Ascending aorta (tissue), 2 donors: ENCODE measurements around the gene ADAMTSL3. TPM values are rescaled to one million over a fixed set of nuclear protein-coding genes. Genes with fewer than 3 reads are reported as not detected.

Experiments used
- DNase-seq, 2 donors: peaks; one replicate each; pipeline ENCODE4 v3.0.0-alpha.2; 2019; ENCODE audit warnings: low spot score in 2 of 2
- H3K27ac ChIP-seq, 2 donors: fragments of 200-600 bp; sonication (generic); one replicate each; pipeline ENCODE4 v1.5.1; 2016 to 2017; ENCODE audit warnings: mild to moderate bottlenecking in 1 of 2
- H3K27me3 ChIP-seq: fragments of 200-600 bp; sonication (generic); one replicate; pipeline ENCODE4 v1.5.1; 2017
- H3K36me3 ChIP-seq, 2 donors: fragments of 200-600 bp; sonication (generic); one replicate each; pipeline ENCODE4 v1.5.1; 2016
- H3K4me1 ChIP-seq, 2 donors: fragments of 200-600 bp; sonication (generic); one replicate each; pipeline ENCODE4 v1.5.1; 2016 to 2017; ENCODE audit warnings: mild to moderate bottlenecking in 1 of 2
- H3K4me3 ChIP-seq, 2 donors: fragments of 200-600 bp; sonication (generic); one replicate each; pipeline ENCODE4 v1.5.1; 2016 to 2017; ENCODE audit warnings: mild to moderate bottlenecking in 1 of 2
- H3K9me3 ChIP-seq, 2 donors: fragments of 200-600 bp; sonication (generic); one replicate each; pipeline ENCODE4 v1.5.1; 2016
- intact Hi-C: fragments of 100-400 bp; cut with DNase I; formaldehyde crosslinking; loops from one replicate; pipeline ENCODE4 v1.15.1; 2023
- total RNA-seq: library from RNA; depleted of rRNA; stranded (reverse); fragments of >200 nt; gene quantifications from one replicate; pipeline ENCODE4 v1.1.0, GENCODE V29; 2016
- TF ChIP-seq, protein P1 (sequence below), 3 experiments: fragments of 200-600 bp in 2 of 3; fragments of 450-650 bp in 1 of 3; sonication (generic) in 2 of 3; IDR thresholded peaks; one replicate each; pipeline ENCODE4 v1.5.1; 2016 to 2019; ENCODE audit warnings: antibody characterized with exemption in 3 of 3, mild to moderate bottlenecking in 1 of 3, moderate library complexity in 1 of 3

ADAMTSL3 gene
- total RNA-seq, 1 donor from 2014 or later, result 28.1 TPM

DNA sequence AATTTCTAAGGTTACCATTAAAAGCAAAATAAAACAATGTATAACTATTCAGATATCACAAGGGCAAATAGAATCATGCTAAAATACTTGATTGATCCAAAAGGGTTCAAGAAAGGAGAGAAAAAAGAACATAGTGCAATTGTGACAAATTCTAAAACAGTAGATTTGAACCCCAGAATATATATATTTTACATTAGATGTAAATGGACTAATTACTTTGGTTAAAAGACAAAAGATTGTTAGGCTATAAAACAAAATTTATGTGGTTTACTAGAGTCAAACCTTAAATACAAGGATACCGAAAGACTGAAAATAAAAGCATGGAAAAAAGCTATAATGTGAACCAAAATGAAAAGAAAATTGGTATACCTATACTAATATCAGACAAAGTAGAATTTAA lies 129.3 kb downstream of the ADAMTSL3 start:
- Histone ChIP-seq H3K27me3 (no peaks in the 10 kb centered on the region), H3K4me3 (no peak overlapping the region), H3K36me3 (no peaks in the 10 kb centered on the region), H3K27ac (no peak overlapping the region), H3K9me3 (peaks cover 0 to 17% of the 10 kb centered on the region in 2 donors), H3K4me1 (no peaks in the 10 kb centered on the region)
- intact Hi-C loops, result no loop called here
- DNase-seq, result no peak
- TF ChIP-seq, protein P1, sequence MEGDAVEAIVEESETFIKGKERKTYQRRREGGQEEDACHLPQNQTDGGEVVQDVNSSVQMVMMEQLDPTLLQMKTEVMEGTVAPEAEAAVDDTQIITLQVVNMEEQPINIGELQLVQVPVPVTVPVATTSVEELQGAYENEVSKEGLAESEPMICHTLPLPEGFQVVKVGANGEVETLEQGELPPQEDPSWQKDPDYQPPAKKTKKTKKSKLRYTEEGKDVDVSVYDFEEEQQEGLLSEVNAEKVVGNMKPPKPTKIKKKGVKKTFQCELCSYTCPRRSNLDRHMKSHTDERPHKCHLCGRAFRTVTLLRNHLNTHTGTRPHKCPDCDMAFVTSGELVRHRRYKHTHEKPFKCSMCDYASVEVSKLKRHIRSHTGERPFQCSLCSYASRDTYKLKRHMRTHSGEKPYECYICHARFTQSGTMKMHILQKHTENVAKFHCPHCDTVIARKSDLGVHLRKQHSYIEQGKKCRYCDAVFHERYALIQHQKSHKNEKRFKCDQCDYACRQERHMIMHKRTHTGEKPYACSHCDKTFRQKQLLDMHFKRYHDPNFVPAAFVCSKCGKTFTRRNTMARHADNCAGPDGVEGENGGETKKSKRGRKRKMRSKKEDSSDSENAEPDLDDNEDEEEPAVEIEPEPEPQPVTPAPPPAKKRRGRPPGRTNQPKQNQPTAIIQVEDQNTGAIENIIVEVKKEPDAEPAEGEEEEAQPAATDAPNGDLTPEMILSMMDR (IDR thresholded peaks at IDR 0.05), result no peak

DNA sequence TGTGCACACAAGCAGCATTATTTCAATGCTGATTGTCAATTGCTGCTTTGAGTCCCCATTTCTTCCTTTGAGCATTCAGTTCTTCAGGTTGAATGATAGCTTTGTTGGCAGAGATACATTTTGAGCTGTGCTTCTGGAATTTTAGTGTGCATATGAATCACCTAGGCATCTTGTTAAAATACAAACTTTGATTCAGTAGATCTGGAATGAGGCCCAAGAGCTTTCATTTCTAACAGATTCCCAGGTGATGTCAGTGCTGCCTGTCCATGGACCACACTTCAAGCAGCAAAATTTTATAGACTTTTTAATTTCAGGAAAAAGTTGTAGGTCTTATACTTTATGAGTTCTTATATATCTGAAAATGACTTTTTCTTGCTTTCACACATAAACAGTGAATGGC lies 131.1 kb downstream of the ADAMTSL3 start:
- Histone ChIP-seq H3K4me3 (no peak overlapping the region), H3K27ac (no peak overlapping the region)

DNA sequence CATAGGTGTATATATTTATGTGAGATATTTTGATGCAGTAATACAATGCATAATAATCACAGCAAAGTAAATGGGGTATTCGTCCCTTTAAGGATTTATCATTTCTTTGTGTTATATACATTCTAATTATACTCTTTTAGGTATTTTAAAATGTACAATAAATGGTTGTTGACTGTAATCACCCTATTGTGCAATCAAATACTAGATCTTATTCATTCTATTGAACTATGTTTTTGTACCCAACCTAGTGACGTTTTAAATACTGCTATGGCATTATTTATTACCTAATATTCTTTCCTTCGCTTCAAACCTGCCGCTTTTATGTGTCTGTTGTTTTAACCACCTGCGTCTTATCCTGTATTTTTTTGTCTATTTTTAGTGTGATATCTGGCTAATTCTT lies 132.4 kb downstream of the ADAMTSL3 start:
- intact Hi-C loops, result no loop called here
- no peaks in the 10 kb centered on the region for H3K36me3 ChIP-seq
- peaks cover 0 to 12% of the 10 kb centered on the region in 2 donors for H3K9me3 ChIP-seq
- H3K4me1 ChIP-seq, result no peaks in the 10 kb centered on the region
- DNase-seq, result no peak
- no peak overlapping the region for H3K27ac ChIP-seq
- H3K4me3 ChIP-seq, result no peak overlapping the region
- TF ChIP-seq, protein P1 (IDR thresholded peaks at IDR 0.05), result no peak
- no peaks in the 10 kb centered on the region for H3K27me3 ChIP-seq

More for the DNA sequence above, 131.1 kb downstream of the ADAMTSL3 start:
- H3K36me3 ChIP-seq, result no peaks in the 10 kb centered on the region
- intact Hi-C loops, result no loop called here
- no peak for DNase-seq
- H3K9me3 ChIP-seq, result peaks cover 0 to 17% of the 10 kb centered on the region in 2 donors
- no peaks in the 10 kb centered on the region for H3K27me3 ChIP-seq
- H3K4me1 ChIP-seq, result no peaks in the 10 kb centered on the region
- TF ChIP-seq, protein P1 (IDR thresholded peaks at IDR 0.05), result no peak

DNA sequence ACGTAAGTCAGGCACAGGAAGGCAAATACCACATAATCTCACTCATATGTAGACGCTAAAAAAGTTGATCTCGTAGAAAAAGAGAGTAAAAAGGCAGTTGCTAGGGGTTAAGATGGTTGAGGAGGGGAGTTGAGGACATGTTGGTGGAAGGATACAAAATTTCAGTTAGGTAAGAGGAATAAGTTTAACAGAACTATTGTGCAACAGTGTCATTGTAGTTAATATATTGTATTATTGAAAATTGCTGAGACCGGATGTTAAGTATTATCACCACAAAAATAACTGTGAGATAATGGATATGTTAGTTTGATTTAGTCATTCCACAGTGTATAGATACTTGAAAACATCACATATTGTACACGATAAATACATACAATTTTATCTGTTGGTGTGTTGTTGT lies 139.1 kb downstream of the ADAMTSL3 start:
- no peaks in the 10 kb centered on the region for H3K4me1 ChIP-seq
- no peak overlapping the region for H3K4me3 ChIP-seq
- H3K27ac ChIP-seq, result no peak overlapping the region
- intact Hi-C loops, result no loop called here
- H3K27me3 ChIP-seq, result no peaks in the 10 kb centered on the region
- DNase-seq, result no peak
- H3K36me3 ChIP-seq, result no peaks in the 10 kb centered on the region
- TF ChIP-seq, protein P1 (IDR thresholded peaks at IDR 0.05), result no peak
- H3K9me3 ChIP-seq, result no peaks in the 10 kb centered on the region

DNA sequence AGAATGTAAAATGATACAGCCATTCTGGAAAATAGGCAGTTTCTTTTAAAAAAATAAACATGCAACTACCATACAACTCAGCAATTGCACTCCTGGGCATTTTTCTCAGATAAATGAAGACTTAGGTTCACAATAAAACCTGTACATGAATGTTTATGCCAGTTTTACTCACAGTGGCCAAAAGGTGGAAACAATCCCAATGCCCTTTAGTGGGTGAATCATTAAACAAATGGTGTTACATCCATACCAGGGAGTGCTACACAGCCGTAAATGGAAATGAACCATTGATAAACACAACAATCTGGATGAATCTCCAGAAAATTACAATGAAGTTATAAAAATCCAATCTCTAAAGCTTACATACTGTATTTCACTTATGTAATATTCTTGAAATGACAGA lies 140.3 kb downstream of the ADAMTSL3 start:
- no peak for DNase-seq
- no peaks in the 10 kb centered on the region for H3K36me3 ChIP-seq
- no peaks in the 10 kb centered on the region for H3K27me3 ChIP-seq
- H3K4me3 ChIP-seq, result no peak overlapping the region
- no peak overlapping the region for H3K27ac ChIP-seq
- intact Hi-C loops, result no loop called here
- no peaks in the 10 kb centered on the region for H3K9me3 ChIP-seq
- no peaks in the 10 kb centered on the region for H3K4me1 ChIP-seq
- TF ChIP-seq, protein P1 (IDR thresholded peaks at IDR 0.05), result no peak

DNA sequence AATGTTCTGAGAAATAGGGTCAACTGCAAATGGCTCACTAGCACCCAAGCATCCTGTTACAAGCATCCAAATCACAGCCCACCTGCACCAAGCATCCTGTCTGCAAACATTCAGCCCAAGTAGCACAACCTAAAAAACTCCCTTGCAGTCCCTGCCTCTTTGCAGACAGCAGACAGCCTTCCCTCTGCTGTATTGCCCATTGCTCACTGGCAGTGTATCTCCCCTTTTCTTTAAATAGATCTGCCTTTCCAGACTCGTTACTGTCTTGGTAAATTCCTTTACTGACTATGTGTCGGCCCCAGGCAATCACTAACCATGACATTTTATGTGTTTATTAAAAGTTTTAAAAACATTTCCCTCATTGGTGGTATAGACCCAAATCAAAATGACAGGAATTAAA lies 155.4 kb downstream of the ADAMTSL3 start:
- intact Hi-C loops, result no loop called here
- H3K36me3 ChIP-seq, result peaks cover 6 to 25% of the 10 kb centered on the region in 2 donors
- H3K4me1 ChIP-seq, result no peaks in the 10 kb centered on the region
- no peak for DNase-seq
- H3K27me3 ChIP-seq, result no peaks in the 10 kb centered on the region
- H3K4me3 ChIP-seq, result no peak overlapping the region
- TF ChIP-seq, protein P1 (IDR thresholded peaks at IDR 0.05), result no peak
- H3K9me3 ChIP-seq, result peaks cover 0 to 10% of the 10 kb centered on the region in 2 donors
- H3K27ac ChIP-seq, result no peak overlapping the region
